ENCODE data around the gene CXCL11.
"Not testable (repeated sequence)": the region's sequence is repeated elsewhere in the genome, so short reads cannot be mapped to it uniquely, and the experiment has no call there.

CXCL11 gene

DNA sequence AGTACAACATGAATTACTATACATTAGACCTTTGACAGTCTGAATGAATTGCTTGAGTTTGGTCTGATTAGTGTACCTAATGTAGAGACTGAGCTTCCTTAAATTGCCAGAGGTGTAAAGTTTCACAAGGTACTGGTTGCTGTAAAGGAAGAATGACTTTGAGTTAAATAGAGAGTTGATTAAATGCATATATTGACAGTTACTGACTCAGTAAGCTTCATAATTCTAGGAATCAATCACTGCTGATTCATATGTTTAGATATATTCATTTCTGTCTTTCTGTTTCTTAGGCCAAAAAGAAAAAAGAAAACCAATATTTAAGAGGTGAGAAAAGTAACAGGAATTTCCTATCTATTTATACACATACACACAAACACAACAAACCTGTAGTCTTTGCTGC, 22.4 kb upstream of the CXCL11 start:
- Mint-ChIP-seq H3K27ac (no peak overlapping the region), H3K36me3 (peaks cover 0 to 2% of the 10 kb centered on the region in 2 donors), H3K4me3 (no peak overlapping the region), H3K4me1 (peaks cover 40 to 64% of the 10 kb centered on the region in 2 donors), H3K9me3 (no peaks in the 10 kb centered on the region), H3K27me3 (no peaks in the 10 kb centered on the region)
- DNase-seq = no peak
- ATAC-seq (replicated peaks) = peak; percentile 55 to 64

GRCh38 chr4:76055421-76055820, 19.6 kb upstream of the CXCL11 start:
- no peak for DNase-seq
- peak overlapping the region; percentile 43 for H3K27ac Mint-ChIP-seq

GRCh38 chr4:76055016-76055415, 19.1 kb upstream of the CXCL11 start:
- Mint-ChIP-seq H3K27me3 (no peaks in the 10 kb centered on the region), H3K4me3 (no peak overlapping the region), H3K9me3 (no peaks in the 10 kb centered on the region), H3K27ac (peak overlapping the region; percentile 62), H3K36me3 (peaks cover 0 to 2% of the 10 kb centered on the region in 2 donors), H3K4me1 (peaks cover 23 to 35% of the 10 kb centered on the region in 2 donors)
- ATAC-seq (replicated peaks) (peak; percentile 97 to 98), DNase-seq (peak; percentile 30)

More at GRCh38 chr4:76055421-76055820, 19.6 kb upstream of the CXCL11 start:
- Mint-ChIP-seq H3K4me3 (no peak overlapping the region), H3K27me3 (no peaks in the 10 kb centered on the region), H3K4me1 (peaks cover 26 to 39% of the 10 kb centered on the region in 2 donors), H3K9me3 (no peaks in the 10 kb centered on the region), H3K36me3 (peaks cover 0 to 2% of the 10 kb centered on the region in 2 donors)
- no peak for ATAC-seq (replicated peaks)

- H3K4me1 Mint-ChIP-seq = peaks cover 18 to 25% of the 10 kb centered on the region in 2 donors
- DNase-seq = no peak
These were observed 17.9 kb upstream of the CXCL11 start for GRCh38 chr4:76053730-76054129.

GRCh38 chr4:76050560-76051050, 14.7 kb upstream of the CXCL11 start:
- not testable (repeated sequence) for DNase-seq; ATAC-seq (replicated peaks); H3K36me3 Mint-ChIP-seq; H3K9me3 Mint-ChIP-seq; H3K27ac Mint-ChIP-seq; H3K4me3 Mint-ChIP-seq; H3K27me3 Mint-ChIP-seq
- peaks cover 8 to 10% of the 10 kb centered on the region in 2 donors for H3K4me1 Mint-ChIP-seq

More at GRCh38 chr4:76053730-76054129, 17.9 kb upstream of the CXCL11 start:
- Mint-ChIP-seq H3K9me3 (no peaks in the 10 kb centered on the region), H3K27ac (no peak overlapping the region), H3K4me3 (no peak overlapping the region), H3K27me3 (peaks cover under 1 to 4% of the 10 kb centered on the region in 2 donors), H3K36me3 (peaks cover 0 to 2% of the 10 kb centered on the region in 2 donors)
- ATAC-seq (replicated peaks) = no peak

GRCh38 chr4:76049860-76050416, 14.1 kb upstream of the CXCL11 start:
- ATAC-seq (replicated peaks); H3K9me3 Mint-ChIP-seq; H3K4me3 Mint-ChIP-seq; DNase-seq; H3K27me3 Mint-ChIP-seq; H3K36me3 Mint-ChIP-seq; H3K4me1 Mint-ChIP-seq: not testable (repeated sequence)
- peak overlapping the region; percentile 65 for H3K27ac Mint-ChIP-seq

DNA sequence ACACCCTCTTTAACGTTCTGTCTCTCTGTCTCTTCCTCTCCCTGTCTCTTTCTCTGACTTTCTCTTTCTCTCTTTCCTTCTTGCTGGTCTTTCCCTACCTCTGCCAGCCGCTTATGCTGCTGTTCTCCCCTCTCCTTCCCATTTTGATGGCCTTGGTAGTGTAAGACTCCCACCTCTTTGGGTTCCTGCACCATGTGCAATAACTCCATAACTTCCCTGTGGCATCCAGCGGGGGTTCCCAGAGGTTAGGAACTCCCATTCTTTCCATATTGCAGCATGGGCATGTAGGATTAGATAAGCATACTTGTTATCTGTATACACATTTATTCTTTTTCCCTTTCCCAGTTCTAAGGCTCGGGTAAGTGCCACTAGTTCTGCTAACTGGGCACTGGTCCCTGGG, 8.8 kb upstream of the CXCL11 start:
- not testable (repeated sequence) for H3K4me1 Mint-ChIP-seq; H3K27ac Mint-ChIP-seq; H3K4me3 Mint-ChIP-seq; H3K9me3 Mint-ChIP-seq; H3K36me3 Mint-ChIP-seq; DNase-seq; ATAC-seq (replicated peaks)
- H3K27me3 Mint-ChIP-seq = peaks cover 15 to 19% of the 10 kb centered on the region in 2 donors

DNA sequence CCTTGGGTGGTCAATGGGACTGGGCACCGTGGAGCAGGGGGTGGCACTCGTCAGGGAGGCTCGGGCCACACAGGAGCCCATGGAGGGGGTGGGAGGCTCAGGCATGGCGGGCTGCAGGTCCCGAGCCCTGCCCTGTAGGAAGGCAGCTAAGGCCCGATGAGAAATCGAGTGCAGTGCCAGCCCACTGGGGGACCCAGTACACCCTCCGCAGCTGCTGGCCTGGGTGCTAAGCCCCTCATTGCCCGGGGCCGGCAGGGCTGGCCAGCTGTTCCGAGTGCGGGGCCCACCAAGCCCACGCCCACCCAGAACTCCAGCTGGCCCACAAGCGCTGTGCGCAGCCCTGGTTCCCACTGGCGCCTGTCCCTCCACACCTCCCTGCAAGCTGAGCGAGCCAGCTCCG, 7.4 kb upstream of the CXCL11 start:
- H3K4me1 Mint-ChIP-seq; ATAC-seq (replicated peaks); DNase-seq; H3K27ac Mint-ChIP-seq; H3K4me3 Mint-ChIP-seq; H3K36me3 Mint-ChIP-seq; H3K9me3 Mint-ChIP-seq: not testable (repeated sequence)
- H3K27me3 Mint-ChIP-seq = peaks cover 14% of the 10 kb centered on the region in 2 donors

DNA sequence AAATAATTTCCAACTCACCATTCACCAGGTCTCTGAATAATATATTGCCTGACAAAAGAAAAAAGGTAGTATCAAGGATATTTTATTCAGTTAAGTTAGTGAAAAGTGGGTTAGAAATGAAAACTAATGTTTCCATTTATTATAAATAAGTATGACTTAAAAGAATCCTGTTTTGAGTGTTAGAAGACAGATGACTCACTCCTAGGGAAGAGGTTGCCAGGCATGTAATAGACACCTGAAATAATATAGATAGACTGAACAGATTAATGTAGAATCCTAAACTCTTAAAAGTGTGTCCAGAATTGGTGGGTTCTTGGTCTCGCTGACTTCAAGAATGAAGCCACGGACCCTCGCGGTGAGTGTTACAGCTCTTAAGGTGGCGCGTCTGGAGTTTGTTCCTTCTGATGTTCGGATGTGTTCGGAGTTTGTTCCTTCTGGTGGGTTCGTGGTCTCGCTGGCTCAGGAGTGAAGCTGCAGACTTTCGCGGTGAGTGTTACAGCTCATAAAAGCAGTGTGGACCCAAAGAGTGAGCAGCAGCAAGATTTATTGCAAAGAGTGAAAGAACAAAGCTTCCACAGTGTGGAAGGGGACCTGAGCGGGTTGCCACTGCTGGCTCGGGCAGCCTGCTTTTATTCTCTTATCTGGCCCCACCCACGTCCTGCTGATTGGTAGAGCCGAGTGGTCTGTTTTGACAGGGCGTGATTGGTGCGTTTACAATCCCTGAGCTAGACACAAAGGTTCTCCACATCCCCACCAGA, 6.5 kb upstream of the CXCL11 start:
- H3K9me3 Mint-ChIP-seq, H3K27ac Mint-ChIP-seq, H3K4me1 Mint-ChIP-seq, H3K36me3 Mint-ChIP-seq, H3K4me3 Mint-ChIP-seq, DNase-seq: not testable (repeated sequence)
- peaks cover 11 to 14% of the 10 kb centered on the region in 2 donors for H3K27me3 Mint-ChIP-seq
- ATAC-seq (replicated peaks) = peak in 1 of 2 donors; percentile 48

- Mint-ChIP-seq H3K9me3 (no peaks in the 10 kb centered on the region), H3K27ac (no peak overlapping the region), H3K4me3 (no peak overlapping the region), H3K4me1 (peaks cover 0 to 1% of the 10 kb centered on the region in 2 donors), H3K36me3 (no peaks in the 10 kb centered on the region), H3K27me3 (peaks cover 0 to 8% of the 10 kb centered on the region in 2 donors)
- DNase-seq = no peak
- no peak for ATAC-seq (replicated peaks)
These were observed 985 bp upstream of the CXCL11 start for GRCh38 chr4:76036855-76037254.

DNA sequence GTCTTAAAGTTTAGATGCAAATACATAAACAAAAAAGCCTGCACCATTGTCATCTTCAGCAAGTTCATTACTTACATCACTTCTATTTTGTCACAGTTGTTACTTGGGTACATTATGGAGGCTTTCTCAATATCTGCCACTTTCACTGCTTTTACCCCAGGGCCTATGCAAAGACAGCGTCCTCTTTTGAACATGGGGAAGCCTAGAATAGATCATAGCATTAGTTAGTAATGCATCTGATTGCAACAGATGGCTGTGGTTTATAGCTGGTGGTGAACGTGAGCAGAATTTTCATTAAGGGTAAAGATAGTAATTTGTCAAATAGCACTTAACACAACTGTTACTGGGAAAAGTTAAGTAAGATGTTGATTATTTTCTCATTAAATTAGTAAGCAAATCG, 729 bp downstream of the CXCL11 start:
- H3K27me3 Mint-ChIP-seq = no peaks in the 10 kb centered on the region
- ATAC-seq (replicated peaks) (no peak), DNase-seq (no peak)
- H3K4me3 Mint-ChIP-seq = no peak overlapping the region
- no peaks in the 10 kb centered on the region for H3K9me3 Mint-ChIP-seq
- peaks cover 0 to 1% of the 10 kb centered on the region in 2 donors for H3K4me1 Mint-ChIP-seq
- no peaks in the 10 kb centered on the region for H3K36me3 Mint-ChIP-seq
- no peak overlapping the region for H3K27ac Mint-ChIP-seq

- Mint-ChIP-seq H3K4me3 (no peak overlapping the region), H3K27me3 (peaks cover 0 to 6% of the 10 kb centered on the region in 2 donors), H3K4me1 (peaks cover 11 to 16% of the 10 kb centered on the region in 2 donors), H3K9me3 (no peaks in the 10 kb centered on the region), H3K36me3 (no peaks in the 10 kb centered on the region), H3K27ac (no peak overlapping the region)
- no peak for DNase-seq
- ATAC-seq (replicated peaks) = no peak
These were observed 6.6 kb downstream of the CXCL11 start for GRCh38 chr4:76029300-76029699.

DNA sequence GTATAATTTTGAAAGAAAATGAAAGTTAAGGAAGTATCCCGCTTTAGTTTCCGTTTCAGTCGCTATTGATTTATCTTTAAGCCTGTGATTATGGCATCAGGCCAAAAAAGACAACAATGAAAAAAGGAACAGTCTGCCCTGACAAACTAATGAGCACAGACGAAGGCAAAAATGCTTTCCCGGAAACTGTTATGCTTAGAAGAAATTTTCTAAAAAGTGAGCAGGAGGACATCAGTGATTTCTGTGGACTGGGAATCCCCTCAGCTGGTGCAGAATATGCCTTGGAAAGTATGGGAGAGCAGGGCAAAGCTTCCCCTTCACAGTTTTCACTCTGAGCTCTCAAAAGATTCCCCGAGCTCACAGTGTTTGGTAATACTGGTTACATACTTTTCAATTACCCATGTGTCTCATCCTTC, 7.5 kb downstream of the CXCL11 start:
- Mint-ChIP-seq H3K4me1 (peaks cover 15 to 23% of the 10 kb centered on the region in 2 donors), H3K9me3 (no peaks in the 10 kb centered on the region), H3K27ac (peak overlapping the region; percentile 60), H3K4me3 (peak overlapping the region in 1 of 2 donors; percentile 52), H3K27me3 (peaks cover 0 to 6% of the 10 kb centered on the region in 2 donors), H3K36me3 (no peaks in the 10 kb centered on the region)
- ATAC-seq (replicated peaks) = no peak
- DNase-seq = no peak

GRCh38 chr4:76024065-76024464, 11.8 kb downstream of the CXCL11 start:
- no peaks in the 10 kb centered on the region for H3K36me3 Mint-ChIP-seq
- peaks cover 0 to 6% of the 10 kb centered on the region in 2 donors for H3K27me3 Mint-ChIP-seq
- peaks cover 19 to 33% of the 10 kb centered on the region in 2 donors for H3K4me1 Mint-ChIP-seq
- H3K27ac Mint-ChIP-seq = no peak overlapping the region
- H3K9me3 Mint-ChIP-seq = no peaks in the 10 kb centered on the region
- ATAC-seq (replicated peaks) (peak in 1 of 2 donors; percentile 41), DNase-seq (no peak)
- no peak overlapping the region for H3K4me3 Mint-ChIP-seq

DNA sequence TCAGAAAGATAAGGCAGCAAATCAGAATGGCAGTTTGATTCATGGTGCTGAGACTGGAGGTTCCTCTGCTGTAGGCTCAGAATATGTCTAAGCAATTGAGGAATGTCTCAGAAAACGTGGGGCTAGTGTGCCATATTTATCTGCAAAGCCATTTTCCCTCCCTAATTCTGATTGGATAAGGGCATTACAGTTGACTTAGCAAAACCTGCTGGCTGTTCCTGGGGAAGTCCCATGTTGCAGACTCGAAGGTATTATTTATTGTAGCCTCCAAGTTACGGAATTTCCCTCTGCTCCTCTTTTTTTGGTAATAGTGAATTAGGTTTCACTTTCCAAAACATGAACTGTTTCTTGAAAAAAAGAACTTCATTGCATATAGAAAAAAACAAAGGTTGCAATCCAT, 12.5 kb downstream of the CXCL11 start, which contains the start of gene CXCL10:
Gene CXCL10 (minus strand): TSS at position 109 of the 400 bp plus-strand sequence. CDS start 66 bp downstream, at position 43.
- peaks cover 0 to 1% of the 10 kb centered on the region in 2 donors for H3K27me3 Mint-ChIP-seq
- peaks cover 16 to 27% of the 10 kb centered on the region in 2 donors for H3K4me1 Mint-ChIP-seq
- no peaks in the 10 kb centered on the region for H3K9me3 Mint-ChIP-seq
- H3K27ac Mint-ChIP-seq = no peak within 1 kb of the TSS
- ATAC-seq (replicated peaks) (peak in 1 of 2 donors; percentile 55), DNase-seq (no peak)
- H3K4me3 Mint-ChIP-seq = no peak within 1 kb of the TSS
- no peaks in the 10 kb centered on the region for H3K36me3 Mint-ChIP-seq
